Mucosa of descending colon (tissue), 3 donors: ENCODE data around the gene MAP7. TPM values are rescaled to one million over a fixed set of nuclear protein-coding genes. Genes with fewer than 3 reads are reported as not detected.

Experiments
- ATAC-seq: fragments of 200-7000 bp; cut with Tn5 transposase; one replicate; pipeline ENCODE4 v1.9.1; 2020; ENCODE audit warnings: mild to moderate bottlenecking, moderate library complexity
- DNase-seq, 3 donors: peaks; one replicate each; pipeline ENCODE4 v3.0.0-alpha.2; 2020
- H3K36me3 ChIP-seq: fragments of 200-600 bp; one replicate; pipeline ENCODE4 v1.8.0; 2021; ENCODE audit warnings: low read depth, mild to moderate bottlenecking
- H3K4me1 ChIP-seq: fragments of 200-600 bp; one replicate; pipeline ENCODE4 v1.8.0; 2021; ENCODE audit warnings: low read depth, mild to moderate bottlenecking
- H3K4me3 ChIP-seq: fragments of 200-600 bp; one replicate; pipeline ENCODE4 v1.8.0; 2021; ENCODE audit warnings: mild to moderate bottlenecking
- H3K9me3 ChIP-seq: fragments of 200-600 bp; one replicate; pipeline ENCODE4 v1.8.0; 2021; ENCODE audit warnings: mild to moderate bottlenecking
- intact Hi-C, 2 donors: fragments of 100-400 bp; cut with DNase I in 1 of 2; cut with micrococcal nuclease in 1 of 2; formaldehyde crosslinking; loops; one replicate each; pipeline versions ENCODE4 v1.11.0 to v1.11.1; 2022; cut with DNase I, micrococcal nuclease
- total RNA-seq, 3 donors: library from RNA; stranded (reverse); fragmentation: NEBNext Ultra II Directional in 2 of 3; extraction: Animal tissue kit (Norgen Biotek cat#: 25700) in 2 of 3; gene quantifications; one replicate each; pipeline versions ENCODE4 v1.2.1 to v1.2.4, GENCODE V29; 2021 to 2023
- TF ChIP-seq, protein P1 (sequence below): fragments of 200-600 bp; IDR thresholded peaks from one replicate; pipeline ENCODE4 v1.8.0; 2022; ENCODE audit warnings: antibody characterized with exemption, mild to moderate bottlenecking
- donor health status: DM: no; HTN: no; CAD: no; lungs with moderate emphysema.
- donor health status: DM: no; HTN: no; CAD: no.
- donor health status: DM: no; HTN: yes; CAD: no.

Gene MAP7
- total RNA-seq, 3 donors from 2014 or later, result 28.4 to 80.5 (median 68.6) TPM

- peaks cover 10% of the 10 kb centered on the region for H3K4me1 ChIP-seq
- no peak for DNase-seq
- H3K36me3 ChIP-seq, result no peaks in the 10 kb centered on the region
- TF ChIP-seq, protein P1, sequence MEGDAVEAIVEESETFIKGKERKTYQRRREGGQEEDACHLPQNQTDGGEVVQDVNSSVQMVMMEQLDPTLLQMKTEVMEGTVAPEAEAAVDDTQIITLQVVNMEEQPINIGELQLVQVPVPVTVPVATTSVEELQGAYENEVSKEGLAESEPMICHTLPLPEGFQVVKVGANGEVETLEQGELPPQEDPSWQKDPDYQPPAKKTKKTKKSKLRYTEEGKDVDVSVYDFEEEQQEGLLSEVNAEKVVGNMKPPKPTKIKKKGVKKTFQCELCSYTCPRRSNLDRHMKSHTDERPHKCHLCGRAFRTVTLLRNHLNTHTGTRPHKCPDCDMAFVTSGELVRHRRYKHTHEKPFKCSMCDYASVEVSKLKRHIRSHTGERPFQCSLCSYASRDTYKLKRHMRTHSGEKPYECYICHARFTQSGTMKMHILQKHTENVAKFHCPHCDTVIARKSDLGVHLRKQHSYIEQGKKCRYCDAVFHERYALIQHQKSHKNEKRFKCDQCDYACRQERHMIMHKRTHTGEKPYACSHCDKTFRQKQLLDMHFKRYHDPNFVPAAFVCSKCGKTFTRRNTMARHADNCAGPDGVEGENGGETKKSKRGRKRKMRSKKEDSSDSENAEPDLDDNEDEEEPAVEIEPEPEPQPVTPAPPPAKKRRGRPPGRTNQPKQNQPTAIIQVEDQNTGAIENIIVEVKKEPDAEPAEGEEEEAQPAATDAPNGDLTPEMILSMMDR, result no peak
- ATAC-seq, result no peak
- H3K4me3 ChIP-seq, result no peak overlapping the region
- no peaks in the 10 kb centered on the region for H3K9me3 ChIP-seq
- intact Hi-C loops, result no loop called here
These were observed 24.5 kb downstream of the MAP7 start for GRCh38 chr6:136525586-136526195.

DNA sequence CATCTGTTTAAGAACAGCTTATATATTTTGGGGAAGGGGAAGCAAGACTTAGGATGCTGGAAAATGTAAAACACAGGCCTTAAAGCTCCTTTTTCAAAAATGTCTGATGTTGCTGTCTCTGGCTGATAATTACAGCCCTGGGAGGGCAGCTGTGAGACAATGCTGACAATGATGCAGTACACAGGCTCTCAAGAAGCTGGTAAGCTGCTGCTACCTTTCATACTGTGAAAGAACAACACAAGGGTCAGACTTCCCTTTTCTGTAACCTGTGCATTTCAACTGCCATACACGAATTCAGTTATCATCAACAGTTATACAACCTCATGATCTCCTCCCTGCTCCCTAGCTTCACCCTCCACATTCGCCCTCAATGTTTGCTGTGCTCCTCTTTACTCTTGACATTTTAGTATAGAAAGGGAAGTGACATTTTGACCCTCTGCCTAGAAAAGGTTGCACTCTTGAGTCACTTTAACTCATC, 25.2 kb downstream of the MAP7 start:
- Histone ChIP-seq H3K36me3 (no peaks in the 10 kb centered on the region), H3K4me3 (no peak overlapping the region), H3K9me3 (no peaks in the 10 kb centered on the region), H3K4me1 (peaks cover 12% of the 10 kb centered on the region)
- TF ChIP-seq, protein P1, result no peak
- DNase-seq (no peak), ATAC-seq (no peak)
- intact Hi-C loops, result no loop called here

DNA sequence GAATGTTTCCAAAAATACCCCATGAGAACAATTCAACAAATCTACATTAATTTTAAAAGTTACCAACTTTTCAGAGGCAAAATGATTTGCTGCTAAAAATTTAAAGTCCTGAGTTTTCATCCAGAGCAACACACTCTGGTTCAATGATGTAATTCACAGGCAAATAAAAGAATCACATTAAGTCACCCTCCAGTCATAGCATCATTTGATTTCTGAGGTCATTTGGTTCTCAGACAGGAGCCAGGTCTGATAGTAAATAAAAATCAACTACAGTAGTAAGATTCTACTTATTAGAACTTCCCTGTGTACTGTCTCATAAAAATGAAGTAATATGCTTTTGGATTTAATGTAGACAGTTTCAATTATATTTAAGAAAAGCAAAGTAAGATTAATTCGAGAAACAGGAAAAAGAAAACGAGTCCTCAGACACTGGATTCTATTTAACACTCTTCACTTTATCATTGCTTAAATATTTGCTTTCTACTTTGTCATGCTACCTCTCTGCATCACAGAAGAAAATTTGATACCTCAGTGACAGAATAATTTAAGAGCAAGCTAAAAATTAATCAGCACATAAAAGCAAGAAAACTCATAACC, 25.8 kb downstream of the MAP7 start:
- no peak for DNase-seq
- no peaks in the 10 kb centered on the region for H3K9me3 ChIP-seq
- no peak for ATAC-seq
- TF ChIP-seq, protein P1, result no peak
- H3K36me3 ChIP-seq, result no peaks in the 10 kb centered on the region
- intact Hi-C loops, result no loop called here
- H3K4me1 ChIP-seq, result peaks cover 8% of the 10 kb centered on the region
- no peak overlapping the region for H3K4me3 ChIP-seq

GRCh38 chr6:136523196-136523595, 27.0 kb downstream of the MAP7 start:
- DNase-seq (no peak), ATAC-seq (no peak)
- no peaks in the 10 kb centered on the region for H3K36me3 ChIP-seq
- no peak overlapping the region for H3K4me3 ChIP-seq
- intact Hi-C loops, result no loop called here
- H3K4me1 ChIP-seq, result peaks cover 5% of the 10 kb centered on the region
- H3K9me3 ChIP-seq, result no peaks in the 10 kb centered on the region
- TF ChIP-seq, protein P1, result no peak

DNA sequence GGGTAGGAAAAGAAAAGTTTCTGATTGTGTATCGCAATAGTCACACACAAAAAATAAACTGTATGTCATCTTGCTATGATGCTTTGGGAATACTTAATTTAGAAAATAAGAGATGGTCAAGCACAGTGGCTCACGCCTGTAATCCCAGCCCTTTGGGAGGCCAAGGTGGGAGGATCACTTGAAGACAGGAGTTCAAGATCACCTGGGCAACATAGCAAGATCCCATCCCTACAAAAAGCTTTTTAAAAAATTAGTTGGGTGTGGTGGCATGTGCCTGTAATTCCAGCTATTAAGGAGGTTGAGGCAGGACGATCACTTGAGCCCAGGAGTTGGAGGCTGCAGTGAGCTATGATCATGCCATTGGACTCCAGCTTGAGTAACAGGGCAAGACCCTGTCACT, 27.6 kb downstream of the MAP7 start:
- no peak overlapping the region for H3K4me3 ChIP-seq
- peaks cover 5% of the 10 kb centered on the region for H3K4me1 ChIP-seq
- intact Hi-C loops, result no loop called here
- DNase-seq (no peak), ATAC-seq (no peak)
- H3K36me3 ChIP-seq, result no peaks in the 10 kb centered on the region
- H3K9me3 ChIP-seq, result no peaks in the 10 kb centered on the region
- TF ChIP-seq, protein P1, result no peak
